HepG2 (cell line): ENCODE results near the gene RPS19BP1. TPM values are rescaled to one million over a fixed set of nuclear protein-coding genes. Genes with fewer than 3 reads are reported as not detected.

Experiments used
- CBX1 ChIP-seq: IDR thresholded peaks from one replicate; pipeline ENCODE4 v1.6.1; 2016; ENCODE audit warnings: antibody characterized with exemption, low read depth
- CC2D1A ChIP-seq: sonication (generic); formaldehyde crosslinking; IDR thresholded peaks from 2 replicates; pipeline ENCODE4 v1.8.1; 2023; ENCODE audit warnings: mild to moderate bottlenecking, missing genetic modification reagents
- GATAD2A ChIP-seq: IDR thresholded peaks from 2 replicates; pipeline ENCODE4 v1.6.1; 2016
- HNF4G ChIP-seq, 2 experiments: sonication (generic) in 1 of 2; formaldehyde crosslinking in 1 of 2; IDR thresholded peaks; 2 replicates each; pipeline versions ENCODE4 v1.4.0 to v1.6.1; 2011 to 2020; ENCODE audit warnings: borderline replicate concordance in 2 of 2, low read depth in 2 of 2, mild to moderate bottlenecking in 2 of 2, low read length in 1 of 2, missing genetic modification reagents in 1 of 2, moderate library complexity in 1 of 2
- ISX ChIP-seq: sonication (generic); formaldehyde crosslinking; conservative IDR thresholded peaks from 2 replicates; pipeline ENCODE4 v1.5.0; 2020; ENCODE audit warnings: missing genetic modification reagents
- NBN ChIP-seq: fragments of 450-650 bp; conservative IDR thresholded peaks from 2 replicates; pipeline ENCODE4 v1.6.1; 2017
- PAWR ChIP-seq: sonication (generic); formaldehyde crosslinking; IDR thresholded peaks from 2 replicates; pipeline ENCODE4 v1.4.0; 2020; ENCODE audit warnings: missing genetic modification reagents, mild to moderate bottlenecking, borderline replicate concordance
- PITX1 ChIP-seq: sonication (generic); formaldehyde crosslinking; IDR thresholded peaks from 2 replicates; pipeline ENCODE4 v1.5.1; 2020; ENCODE audit warnings: mild to moderate bottlenecking, missing genetic modification reagents
- POLR2A ChIP-seq, 2 experiments: IDR thresholded peaks; 2 replicates each; pipeline ENCODE4 v1.6.1; 2011; ENCODE audit warnings: low read depth in 2 of 2, low read length in 2 of 2, mild to moderate bottlenecking in 1 of 2, moderate library complexity in 1 of 2; ENCODE audit not compliant: insufficient read depth in 1 of 2
- TCF12 ChIP-seq, 2 experiments: fragments of 450-650 bp in 1 of 2; sonication (generic) in 1 of 2; formaldehyde crosslinking in 1 of 2; IDR thresholded peaks; 2 replicates each; pipeline versions ENCODE4 v1.6.1 to v1.8.0; 2017 to 2022; ENCODE audit warnings: antibody characterized with exemption in 1 of 2, mild to moderate bottlenecking in 1 of 2, missing genetic modification reagents in 1 of 2, moderate library complexity in 1 of 2
- YEATS2 ChIP-seq: sonication (generic); formaldehyde crosslinking; IDR thresholded peaks from 2 replicates; pipeline ENCODE4 v1.4.0; 2020; ENCODE audit warnings: missing genetic modification reagents, borderline replicate concordance
- ZFP90 ChIP-seq: sonication (generic); formaldehyde crosslinking; IDR thresholded peaks from 2 replicates; pipeline ENCODE4 v1.8.0; 2022; ENCODE audit warnings: missing genetic modification reagents, mild to moderate bottlenecking, inconsistent platforms, borderline replicate concordance
- ZNF230 ChIP-seq: sonication (generic); formaldehyde crosslinking; IDR thresholded peaks from 2 replicates; pipeline ENCODE4 v1.4.0; 2020; ENCODE audit warnings: mild to moderate bottlenecking, missing genetic modification reagents
- ZNF260 ChIP-seq: sonication (generic); formaldehyde crosslinking; IDR thresholded peaks from 2 replicates; pipeline ENCODE4 v1.4.0; 2020; ENCODE audit warnings: missing genetic modification reagents, low read depth, mild to moderate bottlenecking, borderline replicate concordance
- polyA plus RNA-seq, 8 experiments: library from polyadenylated mRNA; depleted of rRNA in 3 of 8; stranded (reverse) in 7 of 8; unstranded in 1 of 8; fragments of >200 nt; fragmentation: Illumina TruSeq in 4 of 8; extraction: Trizol in 4 of 8; gene quantifications; 2 replicates each; pipeline versions ENCODE4 v1.2.1 to v1.2.3, GENCODE V29; 2011 to 2016; ENCODE audit warnings: low read depth in 4 of 8, missing spikeins in 1 of 8, mixed read lengths in 1 of 8; ENCODE audit not compliant: insufficient read depth in 1 of 8
- total RNA-seq, 5 experiments: library from RNA; depleted of rRNA; stranded (reverse); fragments of >200 nt; fragmentation: Illumina TruSeq; extraction: Trizol; gene quantifications; 2 replicates each; pipeline ENCODE4 v1.2.3, GENCODE V29; 2016; ENCODE audit warnings: low read depth in 1 of 5
- TF ChIP-seq, protein P1 (sequence below): sonication (generic); formaldehyde crosslinking; IDR thresholded peaks from 2 replicates; pipeline ENCODE4 v1.9.0; 2021; ENCODE audit warnings: missing genetic modification reagents, mild to moderate bottlenecking, borderline replicate concordance
- TF ChIP-seq, protein P2 (sequence below): sonication (generic); formaldehyde crosslinking; IDR thresholded peaks from 2 replicates; pipeline ENCODE4 v1.5.0; 2020; ENCODE audit warnings: missing genetic modification reagents
- TF ChIP-seq, protein P3 (sequence below): sonication (generic); IDR thresholded peaks from 2 replicates; pipeline ENCODE4 v1.6.1; 2016; ENCODE audit warnings: low read depth, borderline replicate concordance
- TF ChIP-seq, protein P4 (sequence below): sonication (generic); formaldehyde crosslinking; IDR thresholded peaks from 2 replicates; pipeline ENCODE4 v1.4.0; 2020; ENCODE audit warnings: missing genetic modification reagents
- TF ChIP-seq, protein P5 (sequence below): sonication (generic); formaldehyde crosslinking; IDR thresholded peaks from 2 replicates; pipeline ENCODE4 v1.4.0; 2020; ENCODE audit warnings: missing genetic modification reagents, mild to moderate bottlenecking, borderline replicate concordance
- TF ChIP-seq, protein P6 (sequence below): sonication (generic); formaldehyde crosslinking; IDR thresholded peaks from 2 replicates; pipeline ENCODE4 v1.8.1; 2023; ENCODE audit warnings: mild to moderate bottlenecking, missing genetic modification reagents

Gene RPS19BP1
- total and polyA plus RNA-seq, 2 of the 13 experiments (the other 11 are each of a cell fraction or from before 2014, with no cell fraction given) = 44.3 to 81.3 TPM

DNA sequence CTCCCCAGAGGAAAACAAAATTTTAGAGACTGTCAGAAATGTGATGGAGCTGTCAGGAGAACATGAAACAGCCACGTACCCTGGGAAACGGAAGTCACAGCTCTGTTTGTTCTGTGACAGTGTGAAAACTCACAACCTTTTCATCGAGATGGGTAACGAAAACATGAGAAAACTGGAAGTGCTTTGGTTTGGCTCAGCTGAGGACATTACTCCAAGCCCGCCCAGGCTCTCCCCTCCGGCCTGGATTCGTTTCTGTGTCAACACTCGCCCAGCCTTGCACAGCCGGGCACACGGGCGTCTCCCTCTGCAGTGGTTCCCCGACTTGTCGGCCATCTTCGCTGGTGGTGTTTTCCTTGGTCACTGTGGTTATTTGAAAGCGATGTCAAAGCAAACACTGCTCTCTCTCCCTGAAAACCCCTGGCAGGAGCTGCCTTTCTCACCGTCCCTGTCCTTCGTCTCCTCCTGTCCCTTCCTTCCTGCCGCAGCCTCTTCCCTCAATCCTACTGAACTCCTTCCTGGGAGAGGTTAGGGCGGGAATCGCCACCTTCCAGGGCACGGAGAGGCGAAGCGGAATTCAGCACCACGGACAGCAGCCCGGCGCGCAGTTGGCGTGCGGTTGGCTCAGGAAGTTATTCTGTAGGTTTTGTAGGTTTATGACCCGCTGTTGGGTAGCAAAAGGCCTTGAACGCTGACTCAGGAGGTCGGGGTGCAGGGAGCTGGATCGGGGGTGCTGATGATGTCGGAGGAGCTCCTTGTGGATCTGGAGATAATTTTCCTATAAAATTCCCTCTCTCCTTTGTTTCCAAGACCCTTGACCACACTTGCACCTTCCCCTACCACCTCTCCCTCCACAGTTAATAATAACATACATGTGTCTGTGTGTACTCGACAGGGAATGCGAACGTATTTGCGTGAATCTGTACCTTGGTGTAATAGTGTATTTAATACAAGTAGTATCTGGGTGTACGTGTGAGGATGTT is 13.1 kb upstream of the RPS19BP1 start (continued):
- TF ChIP-seq HNF4G (IDR thresholded peaks at IDR 0.05; ENCODE audit: borderline replicate concordance, low read depth, low read length) (no peak), HNF4G (CRISPR knock-in tag; IDR thresholded peaks at IDR 0.05; ENCODE audit: borderline replicate concordance, low read depth) (no peak), ISX (CRISPR knock-in tag) (peak; percentile 94), PAWR (CRISPR knock-in tag) (no peak), ZNF260 (CRISPR knock-in tag) (no peak), GATAD2A (CRISPR knock-in tag) (peak; percentile 51; the same call in 1 of the 2 replicates), ZNF230 (CRISPR knock-in tag) (no peak; the same call in 1 of the 2 replicates), CC2D1A (CRISPR knock-in tag) (no peak), CBX1 (no peak), YEATS2 (CRISPR knock-in tag) (peak; percentile 68; the same call in 1 of the 2 replicates), POLR2A (IDR thresholded peaks at IDR 0.05; ENCODE audit: insufficient read depth in 1 of 2, low read depth in 2 of 2, low read length in 2 of 2) (no peak), NBN (no peak), PITX1 (CRISPR knock-in tag) (no peak), TCF12 (IDR thresholded peaks at IDR 0.05) (no peak), TCF12 (CRISPR knock-in tag; IDR thresholded peaks at IDR 0.05) (no peak), ZFP90 (CRISPR knock-in tag) (no peak)
- TF ChIP-seq, protein P1, sequence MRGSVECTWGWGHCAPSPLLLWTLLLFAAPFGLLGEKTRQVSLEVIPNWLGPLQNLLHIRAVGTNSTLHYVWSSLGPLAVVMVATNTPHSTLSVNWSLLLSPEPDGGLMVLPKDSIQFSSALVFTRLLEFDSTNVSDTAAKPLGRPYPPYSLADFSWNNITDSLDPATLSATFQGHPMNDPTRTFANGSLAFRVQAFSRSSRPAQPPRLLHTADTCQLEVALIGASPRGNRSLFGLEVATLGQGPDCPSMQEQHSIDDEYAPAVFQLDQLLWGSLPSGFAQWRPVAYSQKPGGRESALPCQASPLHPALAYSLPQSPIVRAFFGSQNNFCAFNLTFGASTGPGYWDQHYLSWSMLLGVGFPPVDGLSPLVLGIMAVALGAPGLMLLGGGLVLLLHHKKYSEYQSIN (CRISPR knock-in tag) = no peak; the same call in 1 of the 2 replicates
- TF ChIP-seq, protein P2, sequence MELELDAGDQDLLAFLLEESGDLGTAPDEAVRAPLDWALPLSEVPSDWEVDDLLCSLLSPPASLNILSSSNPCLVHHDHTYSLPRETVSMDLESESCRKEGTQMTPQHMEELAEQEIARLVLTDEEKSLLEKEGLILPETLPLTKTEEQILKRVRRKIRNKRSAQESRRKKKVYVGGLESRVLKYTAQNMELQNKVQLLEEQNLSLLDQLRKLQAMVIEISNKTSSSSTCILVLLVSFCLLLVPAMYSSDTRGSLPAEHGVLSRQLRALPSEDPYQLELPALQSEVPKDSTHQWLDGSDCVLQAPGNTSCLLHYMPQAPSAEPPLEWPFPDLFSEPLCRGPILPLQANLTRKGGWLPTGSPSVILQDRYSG (CRISPR knock-in tag) = 0 out of 2 replicates have a peak, but pooled peaks have one; percentile 60
- TF ChIP-seq, protein P3, sequence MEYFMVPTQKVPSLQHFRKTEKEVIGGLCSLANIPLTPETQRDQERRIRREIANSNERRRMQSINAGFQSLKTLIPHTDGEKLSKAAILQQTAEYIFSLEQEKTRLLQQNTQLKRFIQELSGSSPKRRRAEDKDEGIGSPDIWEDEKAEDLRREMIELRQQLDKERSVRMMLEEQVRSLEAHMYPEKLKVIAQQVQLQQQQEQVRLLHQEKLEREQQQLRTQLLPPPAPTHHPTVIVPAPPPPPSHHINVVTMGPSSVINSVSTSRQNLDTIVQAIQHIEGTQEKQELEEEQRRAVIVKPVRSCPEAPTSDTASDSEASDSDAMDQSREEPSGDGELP = no peak
- TF ChIP-seq, protein P4, sequence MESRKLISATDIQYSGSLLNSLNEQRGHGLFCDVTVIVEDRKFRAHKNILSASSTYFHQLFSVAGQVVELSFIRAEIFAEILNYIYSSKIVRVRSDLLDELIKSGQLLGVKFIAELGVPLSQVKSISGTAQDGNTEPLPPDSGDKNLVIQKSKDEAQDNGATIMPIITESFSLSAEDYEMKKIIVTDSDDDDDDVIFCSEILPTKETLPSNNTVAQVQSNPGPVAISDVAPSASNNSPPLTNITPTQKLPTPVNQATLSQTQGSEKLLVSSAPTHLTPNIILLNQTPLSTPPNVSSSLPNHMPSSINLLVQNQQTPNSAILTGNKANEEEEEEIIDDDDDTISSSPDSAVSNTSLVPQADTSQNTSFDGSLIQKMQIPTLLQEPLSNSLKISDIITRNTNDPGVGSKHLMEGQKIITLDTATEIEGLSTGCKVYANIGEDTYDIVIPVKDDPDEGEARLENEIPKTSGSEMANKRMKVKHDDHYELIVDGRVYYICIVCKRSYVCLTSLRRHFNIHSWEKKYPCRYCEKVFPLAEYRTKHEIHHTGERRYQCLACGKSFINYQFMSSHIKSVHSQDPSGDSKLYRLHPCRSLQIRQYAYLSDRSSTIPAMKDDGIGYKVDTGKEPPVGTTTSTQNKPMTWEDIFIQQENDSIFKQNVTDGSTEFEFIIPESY (CRISPR knock-in tag) = no peak
- TF ChIP-seq, protein P5, sequence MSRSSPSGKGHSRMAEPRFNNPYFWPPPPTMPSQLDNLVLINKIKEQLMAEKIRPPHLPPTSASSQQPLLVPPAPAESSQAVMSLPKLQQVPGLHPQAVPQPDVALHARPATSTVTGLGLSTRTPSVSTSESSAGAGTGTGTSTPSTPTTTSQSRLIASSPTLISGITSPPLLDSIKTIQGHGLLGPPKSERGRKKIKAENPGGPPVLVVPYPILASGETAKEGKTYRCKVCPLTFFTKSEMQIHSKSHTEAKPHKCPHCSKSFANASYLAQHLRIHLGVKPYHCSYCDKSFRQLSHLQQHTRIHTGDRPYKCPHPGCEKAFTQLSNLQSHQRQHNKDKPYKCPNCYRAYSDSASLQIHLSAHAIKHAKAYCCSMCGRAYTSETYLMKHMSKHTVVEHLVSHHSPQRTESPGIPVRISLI (CRISPR knock-in tag) = no peak
- TF ChIP-seq, protein P6, sequence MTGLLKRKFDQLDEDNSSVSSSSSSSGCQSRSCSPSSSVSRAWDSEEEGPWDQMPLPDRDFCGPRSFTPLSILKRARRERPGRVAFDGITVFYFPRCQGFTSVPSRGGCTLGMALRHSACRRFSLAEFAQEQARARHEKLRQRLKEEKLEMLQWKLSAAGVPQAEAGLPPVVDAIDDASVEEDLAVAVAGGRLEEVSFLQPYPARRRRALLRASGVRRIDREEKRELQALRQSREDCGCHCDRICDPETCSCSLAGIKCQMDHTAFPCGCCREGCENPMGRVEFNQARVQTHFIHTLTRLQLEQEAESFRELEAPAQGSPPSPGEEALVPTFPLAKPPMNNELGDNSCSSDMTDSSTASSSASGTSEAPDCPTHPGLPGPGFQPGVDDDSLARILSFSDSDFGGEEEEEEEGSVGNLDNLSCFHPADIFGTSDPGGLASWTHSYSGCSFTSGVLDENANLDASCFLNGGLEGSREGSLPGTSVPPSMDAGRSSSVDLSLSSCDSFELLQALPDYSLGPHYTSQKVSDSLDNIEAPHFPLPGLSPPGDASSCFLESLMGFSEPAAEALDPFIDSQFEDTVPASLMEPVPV (CRISPR knock-in tag) = peak; percentile 66; the same call in 1 of the 2 replicates
